Astrocyte (in vitro differentiated cells and primary cell): Measurements from ENCODE around the gene NHERF2.

Experiments
- CTCF ChIP-seq: IDR thresholded peaks from 2 replicates; pipeline ENCODE4 v1.5.1; 2011; ENCODE audit warnings: low read depth, mild to moderate bottlenecking, inconsistent platforms, low read length, moderate library complexity; ENCODE audit not compliant: insufficient read depth
- EZH2 ChIP-seq: IDR thresholded peaks from 2 replicates; pipeline ENCODE4 v1.6.1; 2012; ENCODE audit warnings: mild to moderate bottlenecking, low read length, inconsistent platforms; ENCODE audit not compliant: insufficient read depth

- TF ChIP-seq CTCF (no peak), EZH2 (no peak)
Measured at GRCh38 chr16:2001456-2002355, 25.0 kb upstream of the NHERF2 start.
